ENCODE data around the gene PLXNA4. TPM values are rescaled to one million over a fixed set of nuclear protein-coding genes. Genes with fewer than 3 reads are reported as not detected.

The PLXNA4 gene
- total and polyA plus RNA-seq, 9 of the 15 experiments (the other 6 are each of a cell fraction or from before 2014, with no cell fraction given): under 0.01 to 0.09 TPM; not detected in 7

GRCh38 chr7:132610995-132611394 is 34.7 kb upstream of the PLXNA4 start (continued):
- no peak for TF ChIP-seq ZZZ3 (IDR thresholded peaks at IDR 0.05)
- no peak for TF ChIP-seq RHOXF2B (CRISPR knock-in tag; conservative IDR thresholded peaks at IDR 0.05)
- TF ChIP-seq ZNF785 (CRISPR knock-in tag; IDR thresholded peaks at IDR 0.05): no peak

- ATAC-seq (no peak), FAIRE-seq (no peak), DNase-seq (ENCODE audit: extremely low read depth in 1 of 4, low spot score in 3 of 4) (no peak)
- no peaks in the 10 kb centered on the region; a peak in 1 of 5 replicates for H3K4me1 ChIP-seq (replicated peaks in 1 of 2; ENCODE audit: control insufficient read depth in 2 of 2, insufficient read depth in 2 of 2, low read length in 2 of 2)
- H3K79me2 ChIP-seq (ENCODE audit: control insufficient read depth, insufficient read depth, low read length): no peaks in the 10 kb centered on the region
- WGBS (ENCODE audit: insufficient coverage, low coverage, missing lambda C conversion rate): 0% methylated on average over 2 of the region's 2 CpGs
- POLR2A ChIA-PET: no interaction called here
- in situ Hi-C loops (cut with MboI) (no loop called here), intact Hi-C loops (cut with micrococcal nuclease) (no loop called here)
- no peak overlapping the region for H2AFZ ChIP-seq (ENCODE audit: low read depth, low read length)
- H3K36me3 ChIP-seq (ENCODE audit: control insufficient read depth, insufficient read depth, low read length): no peaks in the 10 kb centered on the region
- H3K4me2 ChIP-seq (ENCODE audit: insufficient read depth, low read length): no peak overlapping the region
- no peak overlapping the region for H3K4me3 ChIP-seq
- CTCF ChIA-PET (ENCODE audit: low intra/inter-chr PET ratio): no interaction called here
- H3K27me3 ChIP-seq (ENCODE audit: control insufficient read depth in 2 of 2, insufficient read depth in 2 of 2, low read length in 2 of 2): peaks cover 21 to 27% of the 10 kb centered on the region in 2 experiments
- no peaks in the 10 kb centered on the region for H3K9me1 ChIP-seq (ENCODE audit: control insufficient read depth, insufficient read depth, low read length)
- BruUV-seq (replicated peaks): no TSS peak
- no peak overlapping the region for H3K27ac ChIP-seq (ENCODE audit: extremely low read depth, low read depth, low read length)
- 0 out of 2 replicates have a peak, but pooled peaks cover 4% of the 10 kb centered on the region for H4K20me1 ChIP-seq (replicated peaks; ENCODE audit: control insufficient read depth, insufficient read depth, low read length)
- no peak overlapping the region for H3K9ac ChIP-seq (ENCODE audit: insufficient read depth in 1 of 2, low read depth in 2 of 2, low read length in 2 of 2)
- no peaks in the 10 kb centered on the region for H3K9me3 ChIP-seq (replicated peaks; ENCODE audit: control insufficient read depth, insufficient read depth, low read depth, low read length)
- TF ChIP-seq KLF16 (IDR thresholded peaks at IDR 0.05) (no peak), CHD4 (IDR thresholded peaks at IDR 0.05; ENCODE audit: insufficient read depth, insufficient replicate concordance, low read depth, low read length, poor library complexity, severe bottlenecking) (no peak), PTTG1 (tag; IDR thresholded peaks at IDR 0.05; ENCODE audit: low read depth) (no peak), REST (IDR thresholded peaks at IDR 0.05; ENCODE audit: borderline replicate concordance) (no peak), REST (CRISPR knock-in tag; IDR thresholded peaks at IDR 0.05; ENCODE audit: low read depth) (no peak), MAFK (IDR thresholded peaks at IDR 0.05; ENCODE audit: low read length) (no peak), SIN3A (IDR thresholded peaks at IDR 0.05; ENCODE audit: borderline replicate concordance in 2 of 2, control insufficient read depth in 1 of 2, low read depth in 2 of 2, low read length in 2 of 2) (no peak), ZNF431 (CRISPR knock-in tag; IDR thresholded peaks at IDR 0.05) (no peak), ELK3 (CRISPR knock-in tag; IDR thresholded peaks at IDR 0.05) (no peak), ZNF444 (CRISPR knock-in tag; IDR thresholded peaks at IDR 0.05) (no peak)
Measured at GRCh38 chr7:132609906-132610520, 33.7 kb upstream of the PLXNA4 start.
